GM13977 (cell line): ENCODE results near the gene TRMU.

Source experiments
- DNase-seq: peaks from one replicate; pipeline ENCODE4 v3.0.0; 2012; ENCODE audit warnings: low spot score
- CTCF ChIP-seq: IDR thresholded peaks from 2 replicates; pipeline ENCODE4 v1.5.1; 2012; ENCODE audit warnings: mild to moderate bottlenecking, control low read depth; ENCODE audit not compliant: insufficient read depth; ENCODE audit errors: extremely low read depth, missing control alignments
- in situ Hi-C: fragments of 300-500 bp; cut with MboI; formaldehyde crosslinking; loops from one replicate; pipeline ENCODE4 v1.12.0; 2022; ENCODE audit warnings: low sequenced_read_pairs, low pct_unique_long_range_greater_than_20kb, mixed read lengths, inconsistent platforms; ENCODE audit not compliant: unreplicated experiment

TRMU gene

GRCh38 chr22:46382524-46382923 is 47.0 kb downstream of the TRMU start:
- in situ Hi-C loops, result no loop called here

GRCh38 chr22:46386312-46386711 is 50.8 kb downstream of the TRMU start:
- in situ Hi-C loops, result no loop called here
- no peak for DNase-seq
- TF ChIP-seq CTCF, result no peak

More at GRCh38 chr22:46382524-46382923, 47.0 kb downstream of the TRMU start:
- TF ChIP-seq CTCF, result no peak
- no peak for DNase-seq

GRCh38 chr22:46387748-46388147 is 52.2 kb downstream of the TRMU start:
- in situ Hi-C loops, result no loop called here
- TF ChIP-seq CTCF, result no peak
- DNase-seq, result no peak

GRCh38 chr22:46388647-46389046 is 53.1 kb downstream of the TRMU start:
- TF ChIP-seq CTCF, result no peak
- no peak for DNase-seq
- in situ Hi-C loops, result no loop called here

- no peak for TF ChIP-seq CTCF
- in situ Hi-C loops, result no loop called here
- no peak for DNase-seq
Measured at GRCh38 chr22:46389081-46389480, 53.6 kb downstream of the TRMU start.

- in situ Hi-C loops, result no loop called here
- no peak for DNase-seq
- no peak for TF ChIP-seq CTCF
Measured at GRCh38 chr22:46390105-46390651, 54.7 kb downstream of the TRMU start.
